ENCODE data around the gene IGFBP3. TPM values are rescaled to one million over a fixed set of nuclear protein-coding genes. Genes with fewer than 3 reads are reported as not detected.

The IGFBP3 gene
- total and polyA plus RNA-seq, 2 experiments from 2014 or later = 11.2 to 11.3 TPM

GRCh38 chr7:45889367-45890067 lies 31.6 kb downstream of the IGFBP3 start:
- Histone ChIP-seq H3K79me2 (replicated peaks; ENCODE audit: insufficient read depth) (no peaks in the 10 kb centered on the region), H3F3A (replicated peaks; ENCODE audit: low read depth) (no peaks in the 10 kb centered on the region), H3K9me2 (ENCODE audit: insufficient read depth) (no peaks in the 10 kb centered on the region), H3K4me2 (peak overlapping the region; percentile 83), H2AFZ (peak overlapping the region; percentile 95), H3K27ac (ENCODE audit: low read depth) (no peak overlapping the region), H3K36me3 (ENCODE audit: insufficient read depth) (no peaks in the 10 kb centered on the region), H3K27me3 (ENCODE audit: insufficient read depth) (peaks cover 49% of the 10 kb centered on the region), H3K4me3 (peak overlapping the region; percentile 60), H4K20me1 (replicated peaks; ENCODE audit: insufficient read depth) (no peaks in the 10 kb centered on the region; the same call in 1 of the 2 replicates), H3K4me1 (ENCODE audit: insufficient read depth) (peaks cover 17% of the 10 kb centered on the region)
- peaks cover 16% of the 10 kb centered on the region for H3K4me1 Mint-ChIP-seq
- DNase-seq (ENCODE audit: low spot score) = peak; percentile 36
- H3K36me3 Mint-ChIP-seq (ENCODE audit: low read depth) = no peaks in the 10 kb centered on the region
- H3K4me3 Mint-ChIP-seq = peak overlapping the region; percentile 73
- no peak for ATAC-seq
- H3K9me3 Mint-ChIP-seq = no peaks in the 10 kb centered on the region; the same call in 2 of the 3 replicates
- H3K27me3 Mint-ChIP-seq (ENCODE audit: insufficient read depth, low read depth, poor library complexity) = peaks cover 45% of the 10 kb centered on the region
- TF ChIP-seq EZH2 (IDR thresholded peaks at IDR 0.05; ENCODE audit: low read depth, unreplicated experiment) (peak; percentile 0), ZNF114 (CRISPR knock-in tag; IDR thresholded peaks at IDR 0.05) (no peak), CREB1 (CRISPR knock-in tag; IDR thresholded peaks at IDR 0.05; ENCODE audit: low read depth) (no peak)
- no peak overlapping the region for H3K27ac Mint-ChIP-seq

- no peak for TF ChIP-seq ETS1 (IDR thresholded peaks at IDR 0.05)
- peak; percentile 38 for TF ChIP-seq EZH2 (IDR thresholded peaks at IDR 0.05; ENCODE audit: low read depth, unreplicated experiment)
- peak overlapping the region; percentile 83 for H3K4me2 ChIP-seq
- peaks cover 49% of the 10 kb centered on the region for H3K27me3 ChIP-seq (ENCODE audit: insufficient read depth)
- H3K4me1 Mint-ChIP-seq = peaks cover 16% of the 10 kb centered on the region
- peak; percentile 45 for DNase-seq (ENCODE audit: low spot score)
- peak overlapping the region; percentile 73 for H3K4me3 Mint-ChIP-seq
- H3K27ac Mint-ChIP-seq = no peak overlapping the region
- peaks cover 45% of the 10 kb centered on the region for H3K27me3 Mint-ChIP-seq (ENCODE audit: insufficient read depth, low read depth, poor library complexity)
- peak overlapping the region; percentile 95 for H2AFZ ChIP-seq
- no peaks in the 10 kb centered on the region; the same call in 2 of the 3 replicates for H3K9me3 Mint-ChIP-seq
- no peaks in the 10 kb centered on the region for H3K36me3 ChIP-seq (ENCODE audit: insufficient read depth)
- no peaks in the 10 kb centered on the region for H3F3A ChIP-seq (replicated peaks; ENCODE audit: low read depth)
- peaks cover 17% of the 10 kb centered on the region for H3K4me1 ChIP-seq (ENCODE audit: insufficient read depth)
- ATAC-seq = peak; percentile 70
- no peaks in the 10 kb centered on the region for H3K36me3 Mint-ChIP-seq (ENCODE audit: low read depth)
- H4K20me1 ChIP-seq (replicated peaks; ENCODE audit: insufficient read depth) = no peaks in the 10 kb centered on the region; the same call in 1 of the 2 replicates
- H3K27ac ChIP-seq (ENCODE audit: low read depth) = no peak overlapping the region
- H3K9me2 ChIP-seq (ENCODE audit: insufficient read depth) = no peaks in the 10 kb centered on the region
- H3K4me3 ChIP-seq = peak overlapping the region; percentile 60
- H3K79me2 ChIP-seq (replicated peaks; ENCODE audit: insufficient read depth) = no peaks in the 10 kb centered on the region
Measured at GRCh38 chr7:45888993-45889366, 32.1 kb downstream of the IGFBP3 start.

GRCh38 chr7:45888185-45888992 lies 32.7 kb downstream of the IGFBP3 start, which contains the start of gene IGFBP1:
Gene IGFBP1, plus strand, starts transcription at chr7:45888488. Its CDS starts 165 bp downstream, at chr7:45888653.
- H3K4me3 ChIP-seq = peak within 1 kb of the TSS; percentile 60
- Mint-ChIP-seq H3K27ac (no peak within 1 kb of the TSS), H3K36me3 (ENCODE audit: low read depth) (no peaks in the 10 kb centered on the region), H3K27me3 (ENCODE audit: insufficient read depth, low read depth, poor library complexity) (peaks cover 45% of the 10 kb centered on the region), H3K9me3 (no peaks in the 10 kb centered on the region; the same call in 2 of the 3 replicates), H3K4me1 (peaks cover 16% of the 10 kb centered on the region), H3K4me3 (peak within 1 kb of the TSS; percentile 73)
- ATAC-seq (peak; percentile 78), DNase-seq (ENCODE audit: low spot score) (peak; percentile 52)
- H2AFZ ChIP-seq = peak within 1 kb of the TSS; percentile 95
- no peaks in the 10 kb centered on the region; the same call in 1 of the 2 replicates for H4K20me1 ChIP-seq (replicated peaks; ENCODE audit: insufficient read depth)
- no peak within 1 kb of the TSS for H3K27ac ChIP-seq (ENCODE audit: low read depth)
- H3K36me3 ChIP-seq (ENCODE audit: insufficient read depth) = no peaks in the 10 kb centered on the region
- no peaks in the 10 kb centered on the region for H3K79me2 ChIP-seq (replicated peaks; ENCODE audit: insufficient read depth)
- H3K9me2 ChIP-seq (ENCODE audit: insufficient read depth) = no peaks in the 10 kb centered on the region
- peaks cover 17% of the 10 kb centered on the region for H3K4me1 ChIP-seq (ENCODE audit: insufficient read depth)
- H3K27me3 ChIP-seq (ENCODE audit: insufficient read depth) = peaks cover 49% of the 10 kb centered on the region
- no peaks in the 10 kb centered on the region for H3F3A ChIP-seq (replicated peaks; ENCODE audit: low read depth)
- TF ChIP-seq EZH2phosphoT487 (IDR thresholded peaks at IDR 0.05; ENCODE audit: unreplicated experiment) (no peak), STAT1 (IDR thresholded peaks at IDR 0.05; ENCODE audit: unreplicated experiment) (no peak), ETS1 (IDR thresholded peaks at IDR 0.05) (no peak), EZH2 (IDR thresholded peaks at IDR 0.05; ENCODE audit: low read depth, unreplicated experiment) (peak; percentile 51), REST (IDR thresholded peaks at IDR 0.05; ENCODE audit: unreplicated experiment) (no peak), NANOG (IDR thresholded peaks at IDR 0.05; ENCODE audit: borderline replicate concordance) (no peak), CREB1 (CRISPR knock-in tag; IDR thresholded peaks at IDR 0.05; ENCODE audit: low read depth) (no peak)
- H3K4me2 ChIP-seq = peak within 1 kb of the TSS; percentile 83

Measured in GM23338 (cell line).